Skeletal muscle tissue (tissue), 4 donors: ENCODE data around the gene MIX23. TPM values are rescaled to one million over a fixed set of nuclear protein-coding genes. Genes with fewer than 3 reads are reported as not detected.

Experiments
- H3K27ac ChIP-seq: one replicate; pipeline ENCODE4 v1.7.0; 2013; ENCODE audit warnings: mild to moderate bottlenecking, low read depth, low read length, inconsistent platforms
- H3K27me3 ChIP-seq, 3 donors: one replicate each; pipeline ENCODE4 v1.7.0; 2013; ENCODE audit warnings: low read length in 3 of 3; ENCODE audit not compliant: control insufficient read depth in 3 of 3, insufficient read depth in 3 of 3
- H3K36me3 ChIP-seq, 3 donors: one replicate each; pipeline ENCODE4 v1.7.0; 2013; ENCODE audit warnings: low read length in 3 of 3; ENCODE audit not compliant: control insufficient read depth in 3 of 3, insufficient read depth in 3 of 3
- H3K4me1 ChIP-seq, 3 donors: one replicate each; pipeline ENCODE4 v1.7.0; 2013; ENCODE audit warnings: low read length in 3 of 3, mild to moderate bottlenecking in 3 of 3; ENCODE audit not compliant: control insufficient read depth in 3 of 3, insufficient read depth in 3 of 3
- H3K4me3 ChIP-seq, 3 donors: one replicate each; pipeline ENCODE4 v1.7.0; 2013; ENCODE audit warnings: low read length in 3 of 3
- H3K9ac ChIP-seq, 3 donors: one replicate each; pipeline ENCODE4 v1.7.0; 2013; ENCODE audit warnings: low read length in 3 of 3, mild to moderate bottlenecking in 3 of 3, moderate library complexity in 2 of 3, low read depth in 1 of 3
- H3K9me3 ChIP-seq, 3 donors: one replicate each; pipeline ENCODE4 v1.7.0; 2013; ENCODE audit warnings: low read length in 3 of 3; ENCODE audit not compliant: control insufficient read depth in 3 of 3
- total RNA-seq: library from RNA; depleted of rRNA; stranded (reverse); fragments of >200 nt; gene quantifications from one replicate; pipeline ENCODE4 v1.2.3, GENCODE V29; 2014
- donor health status: Osteomylitis.

The MIX23 gene
- total RNA-seq, 1 donor from 2014 or later = 27.7 TPM

- Histone ChIP-seq H3K27me3 (no peaks in the 10 kb centered on the region), H3K9ac (no peak overlapping the region), H3K4me1 (no peaks in the 10 kb centered on the region), H3K36me3 (peaks cover 6 to 8% (median 7%) of the 10 kb centered on the region in 3 donors), H3K27ac (no peak overlapping the region), H3K4me3 (no peak overlapping the region), H3K9me3 (no peaks in the 10 kb centered on the region)
Observed at GRCh38 chr3:122355612-122356011, 27.4 kb downstream of the MIX23 start.

GRCh38 chr3:122353893-122354401 lies 29.1 kb downstream of the MIX23 start:
- Histone ChIP-seq H3K9me3 (no peaks in the 10 kb centered on the region), H3K4me3 (no peak overlapping the region)

GRCh38 chr3:122353215-122353614 lies 29.8 kb downstream of the MIX23 start:
- Histone ChIP-seq H3K36me3 (peaks cover 0 to 2% (median under 1%) of the 10 kb centered on the region in 3 donors), H3K4me1 (no peaks in the 10 kb centered on the region), H3K27ac (no peak overlapping the region), H3K9me3 (no peaks in the 10 kb centered on the region), H3K9ac (no peak overlapping the region), H3K27me3 (no peaks in the 10 kb centered on the region), H3K4me3 (no peak overlapping the region)

More at GRCh38 chr3:122353893-122354401, 29.1 kb downstream of the MIX23 start:
- Histone ChIP-seq H3K27ac (no peak overlapping the region), H3K36me3 (peaks cover 6 to 8% (median 7%) of the 10 kb centered on the region in 3 donors), H3K27me3 (no peaks in the 10 kb centered on the region), H3K9ac (no peak overlapping the region), H3K4me1 (no peaks in the 10 kb centered on the region)

GRCh38 chr3:122351612-122352011 lies 31.4 kb downstream of the MIX23 start:
- no peaks in the 10 kb centered on the region for H3K27me3 ChIP-seq
- no peak overlapping the region for H3K4me3 ChIP-seq
- H3K9ac ChIP-seq = no peak overlapping the region
- no peak overlapping the region for H3K27ac ChIP-seq
- no peaks in the 10 kb centered on the region for H3K36me3 ChIP-seq
- no peaks in the 10 kb centered on the region for H3K4me1 ChIP-seq
- no peaks in the 10 kb centered on the region for H3K9me3 ChIP-seq

- H3K27ac ChIP-seq = no peak overlapping the region
- H3K4me1 ChIP-seq = no peaks in the 10 kb centered on the region
- no peaks in the 10 kb centered on the region for H3K27me3 ChIP-seq
- H3K9me3 ChIP-seq = no peaks in the 10 kb centered on the region
- no peak overlapping the region for H3K9ac ChIP-seq
- H3K36me3 ChIP-seq = no peaks in the 10 kb centered on the region
- H3K4me3 ChIP-seq = no peak overlapping the region
Observed at GRCh38 chr3:122350814-122351418, 32.1 kb downstream of the MIX23 start.

- H3K27ac ChIP-seq = no peak overlapping the region
- no peaks in the 10 kb centered on the region for H3K27me3 ChIP-seq
- no peaks in the 10 kb centered on the region for H3K9me3 ChIP-seq
- no peak overlapping the region for H3K4me3 ChIP-seq
- no peaks in the 10 kb centered on the region for H3K36me3 ChIP-seq
- no peak overlapping the region for H3K9ac ChIP-seq
- H3K4me1 ChIP-seq = no peaks in the 10 kb centered on the region
Observed at GRCh38 chr3:122349171-122349570, 33.9 kb downstream of the MIX23 start.

- H3K4me3 ChIP-seq = no peak overlapping the region
- H3K27ac ChIP-seq = no peak overlapping the region
- no peaks in the 10 kb centered on the region for H3K9me3 ChIP-seq
- no peaks in the 10 kb centered on the region for H3K36me3 ChIP-seq
- H3K27me3 ChIP-seq = no peaks in the 10 kb centered on the region
- H3K4me1 ChIP-seq = no peaks in the 10 kb centered on the region
- no peak overlapping the region for H3K9ac ChIP-seq
Observed at GRCh38 chr3:122343654-122344053, 39.4 kb downstream of the MIX23 start.

GRCh38 chr3:122342803-122343202 lies 40.2 kb downstream of the MIX23 start:
- Histone ChIP-seq H3K4me1 (no peaks in the 10 kb centered on the region), H3K36me3 (no peaks in the 10 kb centered on the region), H3K4me3 (no peak overlapping the region), H3K9ac (no peak overlapping the region), H3K9me3 (no peaks in the 10 kb centered on the region), H3K27me3 (no peaks in the 10 kb centered on the region), H3K27ac (no peak overlapping the region)

- Histone ChIP-seq H3K9ac (no peak overlapping the region), H3K9me3 (no peaks in the 10 kb centered on the region), H3K27me3 (peaks cover 0 to 5% (median 5%) of the 10 kb centered on the region in 3 donors), H3K36me3 (no peaks in the 10 kb centered on the region), H3K4me3 (no peak overlapping the region), H3K4me1 (no peaks in the 10 kb centered on the region), H3K27ac (no peak overlapping the region)
Observed at GRCh38 chr3:122332551-122332950, 50.5 kb downstream of the MIX23 start.

- H3K9me3 ChIP-seq = no peaks in the 10 kb centered on the region
- H3K36me3 ChIP-seq = no peaks in the 10 kb centered on the region
- peaks cover 0 to 5% (median 5%) of the 10 kb centered on the region in 3 donors for H3K27me3 ChIP-seq
- no peak overlapping the region for H3K9ac ChIP-seq
- no peak overlapping the region for H3K4me3 ChIP-seq
- H3K4me1 ChIP-seq = no peaks in the 10 kb centered on the region
- H3K27ac ChIP-seq = no peak overlapping the region
Observed at GRCh38 chr3:122331886-122332285, 51.1 kb downstream of the MIX23 start.
